OCI-LY3 (cell line): ENCODE measurements around the gene ZNF853.

Experiments used
- CTCF ChIP-seq: fragments of 200-600, 300-600 bp; sonication (generic); IDR thresholded peaks from 2 replicates; pipeline ENCODE4 v1.5.1; 2014; ENCODE audit warnings: antibody characterized with exemption, low read length, low read depth
- EZH2phosphoT487 ChIP-seq: fragments of 200-600 bp; shearing (Covaris generic); IDR thresholded peaks from 2 replicates; pipeline ENCODE4 v1.6.1; 2018; ENCODE audit warnings: antibody characterized with exemption, mixed run types, low read depth

DNA sequence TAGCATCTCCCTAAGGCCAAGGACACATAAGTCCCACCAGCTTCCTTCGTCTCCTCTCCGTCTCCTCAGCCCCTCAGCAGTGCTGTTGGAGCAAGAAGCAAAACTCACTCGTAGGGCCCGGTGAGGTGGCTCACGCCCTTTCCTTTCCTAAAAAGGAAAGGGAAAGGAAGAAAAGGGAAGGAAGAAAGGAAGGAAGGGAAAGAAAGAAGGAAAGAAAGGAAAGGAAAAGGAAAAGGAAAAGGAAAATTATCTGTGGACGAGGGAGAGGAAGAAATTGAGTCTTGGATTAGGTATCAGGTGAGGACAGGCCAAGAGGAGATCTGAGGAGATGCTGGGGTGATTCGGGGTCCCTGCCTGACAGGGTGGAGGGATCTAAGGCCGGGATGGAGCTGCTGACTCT lies 18.6 kb downstream of the ZNF853 start:
- TF ChIP-seq EZH2phosphoT487: no peak
- no peak for TF ChIP-seq CTCF
